Astrocyte (in vitro differentiated cells and primary cell): ENCODE results near the gene GRIK1. TPM values are rescaled to one million over a fixed set of nuclear protein-coding genes. Genes with fewer than 3 reads are reported as not detected.

Source experiments
- DNase-seq: peaks from one replicate; pipeline ENCODE4 v3.0.0-alpha.2; 2010; ENCODE audit warnings: low read depth
- FAIRE-seq: peaks from 2 replicates; lab custom pipeline; 2011; peaks lifted over from hg19 to GRCh38; lab: Jason Lieb, UNC
- H2AFZ ChIP-seq: 2 replicates; pipeline ENCODE4 v1.6.0; 2012; ENCODE audit warnings: low read depth, low read length, inconsistent platforms
- H3K27ac ChIP-seq: 2 replicates; pipeline ENCODE4 v1.5.1; 2011; ENCODE audit warnings: low read depth, low read length, inconsistent platforms
- H3K27me3 ChIP-seq: 2 replicates; pipeline ENCODE4 v1.6.0; 2011; ENCODE audit warnings: low read length, inconsistent platforms; ENCODE audit not compliant: insufficient read depth
- H3K36me3 ChIP-seq: 2 replicates; pipeline ENCODE4 v1.5.1; 2011; ENCODE audit warnings: low read length, inconsistent platforms; ENCODE audit not compliant: insufficient read depth
- H3K4me1 ChIP-seq: 2 replicates; pipeline ENCODE4 v1.5.1; 2011; ENCODE audit warnings: low read length, inconsistent platforms; ENCODE audit not compliant: insufficient read depth
- H3K4me2 ChIP-seq: 2 replicates; pipeline ENCODE4 v1.6.0; 2012; ENCODE audit warnings: low read length, inconsistent platforms
- H3K4me3 ChIP-seq: 2 replicates; pipeline ENCODE4 v1.5.1; 2011; ENCODE audit warnings: low read depth, mild to moderate bottlenecking, low read length, inconsistent platforms; ENCODE audit not compliant: insufficient read depth
- H3K79me2 ChIP-seq: 2 replicates; pipeline ENCODE4 v1.6.0; 2012; ENCODE audit warnings: mild to moderate bottlenecking, low read length, inconsistent platforms; ENCODE audit not compliant: insufficient read depth
- H3K9ac ChIP-seq: 2 replicates; pipeline ENCODE4 v1.6.0; 2012; ENCODE audit warnings: mild to moderate bottlenecking, low read length, inconsistent platforms
- H3K9me3 ChIP-seq: 2 replicates; pipeline ENCODE4 v1.5.1; 2012; ENCODE audit warnings: low read depth, mild to moderate bottlenecking, low read length, inconsistent platforms; ENCODE audit not compliant: insufficient read depth
- H4K20me1 ChIP-seq: 2 replicates; pipeline ENCODE4 v1.6.0; 2012; ENCODE audit warnings: low read length, inconsistent platforms; ENCODE audit not compliant: insufficient read depth
- H3K27ac Mint-ChIP-seq: one replicate; pipeline ENCODE4 v1.8.0; 2021; ENCODE audit warnings: mild to moderate bottlenecking, mixed read lengths; ENCODE audit not compliant: unreplicated experiment
- H3K27me3 Mint-ChIP-seq: one replicate; pipeline ENCODE4 v1.8.0; 2021; ENCODE audit warnings: low read depth, mixed read lengths; ENCODE audit not compliant: unreplicated experiment
- H3K36me3 Mint-ChIP-seq: one replicate; pipeline ENCODE4 v1.8.0; 2021; ENCODE audit warnings: low read depth, mixed read lengths; ENCODE audit not compliant: unreplicated experiment
- H3K4me1 Mint-ChIP-seq: one replicate; pipeline ENCODE4 v1.8.0; 2021; ENCODE audit warnings: low read depth, mixed read lengths; ENCODE audit not compliant: unreplicated experiment
- H3K4me3 Mint-ChIP-seq: one replicate; pipeline ENCODE4 v1.8.0; 2021; ENCODE audit warnings: mild to moderate bottlenecking, moderate library complexity, mixed read lengths; ENCODE audit not compliant: unreplicated experiment
- H3K9me3 Mint-ChIP-seq: one replicate; pipeline ENCODE4 v1.8.0; 2021; ENCODE audit warnings: mild to moderate bottlenecking, mixed read lengths; ENCODE audit not compliant: unreplicated experiment
- CTCF ChIP-seq: IDR thresholded peaks from 2 replicates; pipeline ENCODE4 v1.5.1; 2011; ENCODE audit warnings: low read depth, mild to moderate bottlenecking, inconsistent platforms, low read length, moderate library complexity; ENCODE audit not compliant: insufficient read depth
- EZH2 ChIP-seq: IDR thresholded peaks from 2 replicates; pipeline ENCODE4 v1.6.1; 2012; ENCODE audit warnings: mild to moderate bottlenecking, low read length, inconsistent platforms; ENCODE audit not compliant: insufficient read depth
- total RNA-seq: library from RNA; stranded (reverse); gene quantifications from 2 replicates; pipeline ENCODE4 v1.2.1, GENCODE V29; 2021

The GRIK1 gene
- total RNA-seq, 1 donor from 2014 or later = not detected

GRCh38 chr21:29949991-29950390 lies 10.2 kb upstream of the GRIK1 start:
- DNase-seq (no peak), FAIRE-seq (no peak)
- Histone ChIP-seq H3K9ac (no peak overlapping the region), H2AFZ (no peak overlapping the region), H3K4me2 (no peak overlapping the region), H3K36me3 (no peaks in the 10 kb centered on the region), H3K9me3 (no peaks in the 10 kb centered on the region), H3K4me1 (no peaks in the 10 kb centered on the region), H3K79me2 (no peaks in the 10 kb centered on the region), H3K4me3 (no peak overlapping the region), H4K20me1 (no peaks in the 10 kb centered on the region), H3K27ac (no peak overlapping the region), H3K27me3 (peaks cover 2% of the 10 kb centered on the region)
- H3K27me3 Mint-ChIP-seq = peaks cover 3% of the 10 kb centered on the region
- no peaks in the 10 kb centered on the region for H3K9me3 Mint-ChIP-seq
- no peak overlapping the region for H3K4me3 Mint-ChIP-seq
- no peaks in the 10 kb centered on the region for H3K36me3 Mint-ChIP-seq
- no peaks in the 10 kb centered on the region for H3K4me1 Mint-ChIP-seq
- TF ChIP-seq CTCF = no peak
- no peak for TF ChIP-seq EZH2
- no peak overlapping the region for H3K27ac Mint-ChIP-seq

GRCh38 chr21:29947119-29947518 lies 7.3 kb upstream of the GRIK1 start:
- Mint-ChIP-seq H3K4me1 (no peaks in the 10 kb centered on the region), H3K9me3 (no peaks in the 10 kb centered on the region)

More at GRCh38 chr21:29947119-29947518, 7.3 kb upstream of the GRIK1 start:
- no peak overlapping the region for H3K27ac Mint-ChIP-seq
- H4K20me1 ChIP-seq = no peaks in the 10 kb centered on the region
- H3K27me3 ChIP-seq = peaks cover 2% of the 10 kb centered on the region
- no peak overlapping the region for H3K4me3 Mint-ChIP-seq
- FAIRE-seq (no peak), DNase-seq (no peak)
- no peak overlapping the region for H3K4me2 ChIP-seq
- no peak overlapping the region for H3K4me3 ChIP-seq
- H3K36me3 ChIP-seq = no peaks in the 10 kb centered on the region
- no peak overlapping the region for H3K9ac ChIP-seq
- no peaks in the 10 kb centered on the region for H3K36me3 Mint-ChIP-seq
- H3K27ac ChIP-seq = no peak overlapping the region
- no peaks in the 10 kb centered on the region for H3K9me3 ChIP-seq
- no peak for TF ChIP-seq CTCF
- no peaks in the 10 kb centered on the region for H3K79me2 ChIP-seq
- H3K4me1 ChIP-seq = no peaks in the 10 kb centered on the region
- peaks cover 7% of the 10 kb centered on the region for H3K27me3 Mint-ChIP-seq
- H2AFZ ChIP-seq = no peak overlapping the region
